ENCODE measurements around the gene KIF12. TPM values are rescaled to one million over a fixed set of nuclear protein-coding genes. Genes with fewer than 3 reads are reported as not detected.
A peak's percentile ranks its signal among the peaks of the same experiment; 100 is the strongest.
"Not testable (repeated sequence)": the region's sequence is repeated elsewhere in the genome, so short reads cannot be mapped to it uniquely, and the experiment has no call there.

KIF12 gene
- total RNA-seq, 1 donor from 2014 or later: 6.2 TPM

GRCh38 chr9:114084282-114085073 lies 14.6 kb downstream of the KIF12 start:
- ATAC-seq: no peak
- Histone ChIP-seq H3K4me1 (peaks cover 4% of the 10 kb centered on the region), H3K4me3 (no peak overlapping the region), H3K27me3 (no peaks in the 10 kb centered on the region), H3K27ac (no peak overlapping the region), H3K9me3 (no peaks in the 10 kb centered on the region), H3K36me3 (no peaks in the 10 kb centered on the region)
- peak; percentile 32 for DNase-seq
- intact Hi-C loops (cut with DNase I): no loop called here
- no peak for TF ChIP-seq CTCF (IDR thresholded peaks at IDR 0.05)

- Histone ChIP-seq H3K4me3 (no peak overlapping the region), H3K27me3 (no peaks in the 10 kb centered on the region), H3K36me3 (no peaks in the 10 kb centered on the region), H3K4me1 (peaks cover 4% of the 10 kb centered on the region), H3K27ac (no peak overlapping the region), H3K9me3 (no peaks in the 10 kb centered on the region)
- DNase-seq (no peak), ATAC-seq (no peak)
- intact Hi-C loops (cut with DNase I): no loop called here
- no peak for TF ChIP-seq CTCF (IDR thresholded peaks at IDR 0.05)
These were observed 15.4 kb downstream of the KIF12 start for GRCh38 chr9:114083666-114084065.

- intact Hi-C loops (cut with DNase I); H3K4me3 ChIP-seq; ATAC-seq; H3K4me1 ChIP-seq; H3K36me3 ChIP-seq; H3K27ac ChIP-seq; H3K9me3 ChIP-seq; H3K27me3 ChIP-seq: not testable (repeated sequence)
- DNase-seq: peak; percentile 38
These were observed 16.2 kb downstream of the KIF12 start for GRCh38 chr9:114082763-114083412.

GRCh38 chr9:114082017-114082762 lies 16.9 kb downstream of the KIF12 start:
- Histone ChIP-seq H3K9me3 (no peaks in the 10 kb centered on the region), H3K4me1 (peaks cover 4% of the 10 kb centered on the region), H3K36me3 (no peaks in the 10 kb centered on the region), H3K27ac (no peak overlapping the region), H3K4me3 (no peak overlapping the region), H3K27me3 (no peaks in the 10 kb centered on the region)
- intact Hi-C loops (cut with DNase I): no loop called here
- TF ChIP-seq CTCF (IDR thresholded peaks at IDR 0.05): peak; percentile 94
- ATAC-seq: peak; percentile 89
- peak; percentile 83 for DNase-seq

- peak; percentile 58 for DNase-seq
- no peak overlapping the region for H3K4me3 ChIP-seq
- no peaks in the 10 kb centered on the region for H3K36me3 ChIP-seq
- intact Hi-C loops (cut with DNase I): no loop called here
- H3K4me1 ChIP-seq: peaks cover 4% of the 10 kb centered on the region
- TF ChIP-seq CTCF (IDR thresholded peaks at IDR 0.05): no peak
- H3K27ac ChIP-seq: no peak overlapping the region
- no peaks in the 10 kb centered on the region for H3K9me3 ChIP-seq
- H3K27me3 ChIP-seq: no peaks in the 10 kb centered on the region
- ATAC-seq: peak; percentile 2
These were observed 17.6 kb downstream of the KIF12 start for GRCh38 chr9:114081441-114082016.

All from upper lobe of right lung (tissue), 1 donor.